LoVo (cell line): ENCODE measurements around the gene NFIA.

Source experiments
- DNase-seq: peaks from one replicate; pipeline ENCODE4 v3.0.0-alpha.2; 2016; ENCODE audit warnings: low spot score

NFIA gene

GRCh38 chr1:61130338-61131000 lies 48.1 kb downstream of the NFIA start:
- DNase-seq = no peak

GRCh38 chr1:61131248-61131647 lies 48.9 kb downstream of the NFIA start:
- no peak for DNase-seq

GRCh38 chr1:61131716-61132115 lies 49.4 kb downstream of the NFIA start:
- DNase-seq = no peak

GRCh38 chr1:61132176-61132638 lies 49.8 kb downstream of the NFIA start:
- DNase-seq = no peak

- DNase-seq = peak; percentile 69
Measured at GRCh38 chr1:61132645-61133334, 50.4 kb downstream of the NFIA start.

- no peak for DNase-seq
Measured at GRCh38 chr1:61133335-61134019, 51.1 kb downstream of the NFIA start.

GRCh38 chr1:61135291-61135690 lies 52.9 kb downstream of the NFIA start:
- DNase-seq = no peak

- DNase-seq = no peak
Measured at GRCh38 chr1:61138305-61138704, 55.9 kb downstream of the NFIA start.

GRCh38 chr1:61138921-61139774 lies 56.8 kb downstream of the NFIA start:
- peak; percentile 46 for DNase-seq

- DNase-seq = no peak
Measured at GRCh38 chr1:61139775-61140549, 57.6 kb downstream of the NFIA start.

- DNase-seq = no peak
Measured at GRCh38 chr1:61140778-61141177, 58.4 kb downstream of the NFIA start.

- DNase-seq = peak; percentile 73
Measured at GRCh38 chr1:61141288-61142042, 59.1 kb downstream of the NFIA start.

- DNase-seq = no peak
Measured at GRCh38 chr1:61142043-61142440, 59.7 kb downstream of the NFIA start.

- DNase-seq = no peak
Measured at GRCh38 chr1:61142726-61143500, 60.6 kb downstream of the NFIA start.

- DNase-seq = no peak
Measured at GRCh38 chr1:61143821-61144424, 61.6 kb downstream of the NFIA start.

GRCh38 chr1:61149010-61149860 lies 66.9 kb downstream of the NFIA start:
- no peak for DNase-seq

- no peak for DNase-seq
Measured at GRCh38 chr1:61151565-61151964, 69.2 kb downstream of the NFIA start.

- DNase-seq = no peak
Measured at GRCh38 chr1:61152066-61152465, 69.7 kb downstream of the NFIA start.
